Loucy (cell line): ENCODE results near the gene TENM4.

Source experiments
- H2AFZ ChIP-seq: fragments of 200-600 bp; sonication (generic); 2 replicates; pipeline ENCODE4 v1.6.0; 2016; ENCODE audit warnings: antibody characterized with exemption, mild to moderate bottlenecking, low read length, moderate library complexity
- H3F3A ChIP-seq: fragments of 200-600 bp; 2 replicates; pipeline ENCODE4 v1.6.0; 2016; ENCODE audit warnings: antibody characterized with exemption, low read depth, mild to moderate bottlenecking
- H3K27me3 ChIP-seq: fragments of 200-600 bp; sonication (generic); 2 replicates; pipeline ENCODE4 v1.6.1; 2014; ENCODE audit warnings: low read length, mild to moderate bottlenecking; ENCODE audit not compliant: insufficient read depth, poor library complexity, severe bottlenecking
- H3K36me3 ChIP-seq: fragments of 200-600 bp; sonication (generic); 2 replicates; pipeline ENCODE4 v1.6.1; 2016; ENCODE audit warnings: low read length; ENCODE audit not compliant: insufficient read depth
- H3K4me1 ChIP-seq: fragments of 200-600 bp; sonication (generic); 2 replicates; pipeline ENCODE4 v1.5.1; 2014; ENCODE audit warnings: low read length, mild to moderate bottlenecking; ENCODE audit not compliant: insufficient read depth, poor library complexity, severe bottlenecking
- H3K4me2 ChIP-seq: fragments of 200-600 bp; sonication (generic); 2 replicates; pipeline ENCODE4 v1.6.0; 2014; ENCODE audit warnings: antibody characterized with exemption, low read length, low read depth, mild to moderate bottlenecking; ENCODE audit not compliant: poor library complexity, severe bottlenecking
- H3K4me3 ChIP-seq: fragments of 200-600 bp; sonication (generic); 2 replicates; pipeline ENCODE4 v1.5.1; 2014; ENCODE audit warnings: low read length, mild to moderate bottlenecking, mixed read lengths; ENCODE audit not compliant: poor library complexity, severe bottlenecking
- H3K79me2 ChIP-seq: fragments of 200-600 bp; sonication (generic); 2 replicates; pipeline ENCODE4 v1.6.1; 2014; ENCODE audit warnings: low read length; ENCODE audit not compliant: insufficient read depth
- H3K9ac ChIP-seq: fragments of 200-600 bp; sonication (generic); 2 replicates; pipeline ENCODE4 v1.6.0; 2014; ENCODE audit warnings: mild to moderate bottlenecking, low read depth, low read length, moderate library complexity; ENCODE audit not compliant: poor library complexity, severe bottlenecking
- H3K9me2 ChIP-seq: fragments of 200-600 bp; sonication (generic); replicated peaks from 2 replicates; pipeline ENCODE4 v1.6.1; 2016; ENCODE audit warnings: low read depth, low read length, mixed read lengths
- H3K9me3 ChIP-seq: fragments of 200-600 bp; sonication (generic); 2 replicates; pipeline ENCODE4 v1.6.1; 2014; ENCODE audit warnings: mild to moderate bottlenecking, antibody characterized with exemption, low read length, low read depth; ENCODE audit not compliant: insufficient read depth
- H4K20me1 ChIP-seq: fragments of 200-600 bp; sonication (generic); 2 replicates; pipeline ENCODE4 v1.6.0; 2014; ENCODE audit warnings: antibody characterized with exemption, low read length, mild to moderate bottlenecking; ENCODE audit not compliant: insufficient read depth, poor library complexity, severe bottlenecking
- EZH2phosphoT487 ChIP-seq: fragments of 200-600 bp; IDR thresholded peaks from 2 replicates; pipeline ENCODE4 v1.6.1; 2018; ENCODE audit warnings: antibody characterized with exemption, mild to moderate bottlenecking, moderate library complexity, borderline replicate concordance
- TF ChIP-seq, protein P1 (sequence below): fragments of 200-600 bp; sonication (generic); conservative IDR thresholded peaks from 2 replicates; pipeline ENCODE4 v1.5.1; 2014; ENCODE audit warnings: mild to moderate bottlenecking, antibody characterized with exemption, low read length

The TENM4 gene

DNA sequence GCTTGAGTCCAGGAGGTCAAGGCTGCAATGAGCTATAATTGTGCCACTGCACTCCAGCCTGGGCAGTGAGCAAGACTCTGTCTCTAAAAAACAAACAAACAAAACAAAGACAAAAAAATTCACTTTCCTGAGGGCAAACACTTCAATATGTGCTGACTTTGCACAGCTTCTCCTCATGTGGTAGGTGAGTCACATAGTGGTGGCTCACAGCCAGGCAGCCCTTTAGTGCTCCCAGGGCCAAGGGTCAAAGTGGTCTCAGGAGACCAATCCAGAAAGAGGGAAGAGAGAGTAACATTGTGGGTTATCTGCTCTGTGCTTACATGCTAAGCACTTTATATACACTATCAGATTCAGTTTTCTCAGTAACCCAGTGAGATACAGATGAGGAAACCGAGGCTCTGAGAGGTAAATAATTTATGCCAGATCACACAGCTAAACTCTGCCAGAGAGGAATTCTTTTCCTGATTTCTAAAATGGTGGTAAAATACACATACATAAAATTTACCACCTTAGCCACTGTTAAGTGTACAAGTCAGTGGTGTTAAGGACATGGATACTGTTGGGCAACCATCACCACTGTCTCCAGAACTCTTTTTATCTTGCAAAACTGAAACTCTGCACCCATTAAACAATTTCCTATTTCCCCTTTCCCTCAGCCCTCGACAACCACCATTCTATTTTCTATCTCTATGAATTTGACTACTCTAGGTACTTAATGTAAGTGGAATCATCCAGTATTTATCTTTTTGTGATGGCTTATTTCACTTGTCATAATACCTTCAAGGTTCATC, 634.4 kb downstream of the TENM4 start:
- H3K9me3 ChIP-seq: no peaks in the 10 kb centered on the region
- no peaks in the 10 kb centered on the region for H4K20me1 ChIP-seq
- H2AFZ ChIP-seq: no peak overlapping the region
- no peaks in the 10 kb centered on the region for H3K27me3 ChIP-seq
- H3K79me2 ChIP-seq: no peaks in the 10 kb centered on the region
- H3K4me2 ChIP-seq: no peak overlapping the region
- H3F3A ChIP-seq: no peaks in the 10 kb centered on the region
- no peaks in the 10 kb centered on the region for H3K9me2 ChIP-seq
- no peaks in the 10 kb centered on the region for H3K4me1 ChIP-seq
- no peaks in the 10 kb centered on the region for H3K36me3 ChIP-seq
- H3K9ac ChIP-seq: no peak overlapping the region
- TF ChIP-seq EZH2phosphoT487: no peak
- TF ChIP-seq, protein P1, sequence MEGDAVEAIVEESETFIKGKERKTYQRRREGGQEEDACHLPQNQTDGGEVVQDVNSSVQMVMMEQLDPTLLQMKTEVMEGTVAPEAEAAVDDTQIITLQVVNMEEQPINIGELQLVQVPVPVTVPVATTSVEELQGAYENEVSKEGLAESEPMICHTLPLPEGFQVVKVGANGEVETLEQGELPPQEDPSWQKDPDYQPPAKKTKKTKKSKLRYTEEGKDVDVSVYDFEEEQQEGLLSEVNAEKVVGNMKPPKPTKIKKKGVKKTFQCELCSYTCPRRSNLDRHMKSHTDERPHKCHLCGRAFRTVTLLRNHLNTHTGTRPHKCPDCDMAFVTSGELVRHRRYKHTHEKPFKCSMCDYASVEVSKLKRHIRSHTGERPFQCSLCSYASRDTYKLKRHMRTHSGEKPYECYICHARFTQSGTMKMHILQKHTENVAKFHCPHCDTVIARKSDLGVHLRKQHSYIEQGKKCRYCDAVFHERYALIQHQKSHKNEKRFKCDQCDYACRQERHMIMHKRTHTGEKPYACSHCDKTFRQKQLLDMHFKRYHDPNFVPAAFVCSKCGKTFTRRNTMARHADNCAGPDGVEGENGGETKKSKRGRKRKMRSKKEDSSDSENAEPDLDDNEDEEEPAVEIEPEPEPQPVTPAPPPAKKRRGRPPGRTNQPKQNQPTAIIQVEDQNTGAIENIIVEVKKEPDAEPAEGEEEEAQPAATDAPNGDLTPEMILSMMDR: no peak
- no peak overlapping the region for H3K4me3 ChIP-seq

DNA sequence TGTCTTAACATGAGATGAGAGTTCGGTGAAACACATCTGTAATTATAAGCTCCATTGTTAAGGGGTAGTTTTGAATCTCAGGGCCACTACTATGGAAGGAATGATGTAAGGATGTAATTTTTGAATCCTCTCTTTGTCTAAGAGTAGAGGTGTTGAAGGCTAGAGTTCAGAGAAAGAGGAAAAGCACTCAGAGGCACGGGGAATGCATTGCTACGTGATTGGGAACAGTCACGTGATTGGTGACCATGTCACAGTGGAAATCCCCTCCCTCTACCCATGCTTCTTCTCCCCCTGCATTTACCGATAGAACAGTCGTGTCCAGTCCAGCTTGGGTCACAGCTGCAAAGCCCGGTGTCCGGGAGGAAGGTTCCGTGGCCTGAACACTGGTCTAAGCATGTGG, 635.8 kb downstream of the TENM4 start:
- Histone ChIP-seq H3K36me3 (no peaks in the 10 kb centered on the region), H3K4me3 (no peak overlapping the region), H3K79me2 (no peaks in the 10 kb centered on the region), H3K4me2 (no peak overlapping the region), H2AFZ (no peak overlapping the region), H3K9ac (no peak overlapping the region), H3K9me2 (no peaks in the 10 kb centered on the region), H4K20me1 (no peaks in the 10 kb centered on the region), H3K4me1 (peaks cover 4% of the 10 kb centered on the region), H3K9me3 (no peaks in the 10 kb centered on the region), H3F3A (no peaks in the 10 kb centered on the region), H3K27me3 (no peaks in the 10 kb centered on the region)
- TF ChIP-seq EZH2phosphoT487: no peak
- TF ChIP-seq, protein P1: no peak

DNA sequence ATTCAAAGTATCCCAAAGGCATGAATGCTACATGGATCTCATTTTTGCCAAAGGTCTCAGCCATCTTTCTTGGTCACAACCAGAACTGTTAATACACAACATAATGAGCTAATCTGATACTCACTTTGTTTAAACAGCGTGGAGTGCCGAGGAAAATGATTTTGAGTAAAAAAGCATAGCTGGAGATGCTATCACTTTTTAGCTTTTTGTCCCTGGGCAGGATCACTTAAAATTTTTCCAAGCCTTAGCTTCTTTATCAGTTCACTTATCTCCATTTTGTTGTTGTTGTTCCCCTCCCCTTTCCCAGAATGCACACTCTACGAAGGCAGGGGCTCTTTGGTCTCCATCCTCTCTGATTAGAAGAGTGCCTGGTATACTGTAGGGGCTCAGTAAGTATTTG, 636.8 kb downstream of the TENM4 start:
- Histone ChIP-seq H3K9ac (no peak overlapping the region), H3K36me3 (no peaks in the 10 kb centered on the region), H3K9me3 (no peaks in the 10 kb centered on the region), H3F3A (no peaks in the 10 kb centered on the region), H3K4me1 (peaks cover 4% of the 10 kb centered on the region), H3K27me3 (no peaks in the 10 kb centered on the region), H3K9me2 (no peaks in the 10 kb centered on the region), H3K79me2 (no peaks in the 10 kb centered on the region), H4K20me1 (no peaks in the 10 kb centered on the region), H2AFZ (no peak overlapping the region), H3K4me2 (no peak overlapping the region), H3K4me3 (no peak overlapping the region)
- TF ChIP-seq EZH2phosphoT487: no peak
- TF ChIP-seq, protein P1: no peak
